HG02973 (cell line): ENCODE measurements around the gene FN3K.

ENCODE experiments used
- ATAC-seq: cut with Tn5 transposase; IDR thresholded peaks from one replicate; pipeline ENCODE4 v1.9.1; 2021; ENCODE audit warnings: moderate library complexity; ENCODE audit not compliant: unreplicated experiment

FN3K gene

DNA sequence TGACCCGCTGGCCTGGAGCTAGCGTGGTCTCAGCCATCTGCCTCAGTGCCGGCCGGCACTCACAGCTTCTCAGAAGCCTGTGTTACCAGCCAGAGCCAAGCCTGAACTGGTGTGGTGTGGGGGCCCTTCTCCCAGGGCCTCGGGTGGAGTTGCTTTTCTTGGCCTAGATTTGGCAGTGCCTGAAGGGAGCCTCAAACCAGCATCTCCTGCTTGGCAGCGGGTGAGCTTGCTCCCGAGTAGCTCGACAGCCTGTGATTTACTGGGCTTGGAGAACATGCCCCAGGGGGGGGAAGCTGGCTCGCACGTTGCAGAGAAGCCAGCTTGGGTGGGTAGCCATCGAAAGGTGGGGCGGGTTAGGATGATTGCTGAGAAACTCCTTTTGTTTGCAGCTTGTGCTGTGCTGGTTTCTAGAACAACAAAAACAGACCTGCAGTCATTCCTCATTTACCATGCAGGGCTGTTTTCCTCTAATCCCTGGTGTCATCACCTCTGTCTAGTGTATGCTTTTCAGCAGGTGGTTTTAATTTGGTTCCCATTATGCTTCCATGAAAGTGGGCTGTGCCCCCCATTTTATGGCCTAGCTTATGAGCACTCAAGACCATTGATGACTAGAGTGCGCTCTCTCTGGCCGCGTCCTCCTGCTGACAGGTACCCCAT lies 58.7 kb downstream of the FN3K start:
- ATAC-seq = no peak

DNA sequence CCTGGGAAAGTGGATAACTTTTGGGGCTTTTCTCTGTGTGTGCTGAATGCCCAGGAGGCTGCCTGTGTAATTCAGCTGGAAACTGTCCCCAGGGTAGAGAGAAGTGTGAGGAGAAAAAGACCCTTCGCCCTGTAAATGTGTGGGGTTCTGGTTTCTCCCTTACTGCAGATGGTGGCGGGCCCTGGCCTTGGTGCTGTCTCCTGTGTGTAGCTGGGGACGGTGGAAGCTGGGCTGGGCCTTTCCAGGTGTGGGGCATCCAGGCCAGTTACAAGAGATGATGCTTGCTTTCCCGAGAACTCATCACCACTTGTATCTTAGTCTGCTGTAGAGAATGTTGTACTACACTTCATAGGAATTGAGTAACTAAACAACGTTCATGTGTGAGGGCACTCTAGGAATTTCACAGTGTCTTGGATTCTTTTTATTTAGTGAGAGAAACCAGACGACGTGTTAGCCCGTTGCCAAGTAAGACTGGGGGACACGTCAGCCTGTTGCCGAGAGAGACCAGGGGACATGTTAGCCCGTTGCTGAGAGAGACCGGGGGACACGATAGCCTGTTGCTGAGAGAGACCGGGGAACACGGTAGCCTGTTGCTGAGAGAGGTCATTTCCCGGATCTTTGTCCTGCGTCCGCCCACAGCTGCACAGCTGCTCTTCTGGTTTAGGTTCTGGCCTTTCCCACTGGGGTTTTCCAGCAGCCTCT lies 59.5 kb downstream of the FN3K start:
- no peak for ATAC-seq

DNA sequence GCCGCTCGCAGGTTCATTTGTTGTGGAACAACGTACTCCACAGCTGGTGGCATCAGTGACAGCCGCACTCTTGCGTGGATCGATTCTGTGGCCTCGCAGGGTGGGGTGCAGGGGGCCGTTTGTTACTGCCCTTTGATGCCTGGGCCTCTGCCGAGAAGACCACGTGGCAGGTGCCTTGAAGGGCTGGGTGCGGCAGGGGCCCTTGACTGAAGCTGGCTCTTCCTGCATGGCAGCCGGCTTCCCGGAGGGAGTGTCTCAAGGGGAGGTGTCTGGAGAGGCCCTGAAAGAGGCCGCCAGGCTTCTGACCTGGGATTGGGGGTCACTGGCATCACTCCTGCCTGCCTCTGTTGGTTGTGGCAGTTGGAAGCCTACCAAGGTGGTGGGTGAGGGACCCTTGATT lies 60.2 kb downstream of the FN3K start:
- no peak for ATAC-seq

DNA sequence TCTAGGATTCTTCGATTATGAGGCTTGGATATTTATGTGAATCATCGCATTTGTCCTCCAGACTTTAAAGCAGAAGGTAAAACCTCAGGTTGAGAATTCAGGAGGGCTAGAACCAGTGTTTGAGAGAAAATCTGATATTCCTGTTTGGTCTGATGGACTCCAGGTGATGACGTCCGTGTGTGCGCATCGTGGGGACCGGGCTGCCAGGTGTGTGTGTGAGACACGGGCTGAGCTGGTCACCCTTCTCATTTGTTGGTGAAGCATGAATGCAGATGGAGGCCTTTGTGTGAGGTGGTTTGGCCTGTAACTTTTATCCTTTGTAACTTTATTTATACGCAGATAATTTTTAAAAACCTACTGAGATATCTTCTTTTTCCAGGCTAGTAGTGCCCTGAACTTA lies 61.6 kb downstream of the FN3K start:
- ATAC-seq = no peak

DNA sequence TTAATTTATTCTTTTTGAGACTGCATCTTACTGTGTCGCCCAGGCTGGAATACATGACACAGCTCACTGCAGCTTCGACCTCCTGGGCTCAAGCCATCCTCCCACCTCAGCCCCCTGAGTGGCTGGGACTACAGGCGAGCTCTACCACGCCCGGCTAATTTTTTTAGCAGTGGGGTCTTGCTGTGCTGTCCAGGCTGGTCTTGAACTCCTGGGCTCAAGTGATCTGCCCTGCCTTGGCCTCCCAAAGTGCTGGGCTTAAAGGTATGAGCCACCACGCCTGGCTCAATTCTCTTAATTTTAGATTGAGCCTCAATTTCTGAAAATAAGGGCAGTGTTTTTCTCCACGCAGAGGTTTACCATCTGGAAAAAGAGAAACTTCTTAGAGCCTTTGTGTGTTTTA lies 63.3 kb downstream of the FN3K start:
- no peak for ATAC-seq

DNA sequence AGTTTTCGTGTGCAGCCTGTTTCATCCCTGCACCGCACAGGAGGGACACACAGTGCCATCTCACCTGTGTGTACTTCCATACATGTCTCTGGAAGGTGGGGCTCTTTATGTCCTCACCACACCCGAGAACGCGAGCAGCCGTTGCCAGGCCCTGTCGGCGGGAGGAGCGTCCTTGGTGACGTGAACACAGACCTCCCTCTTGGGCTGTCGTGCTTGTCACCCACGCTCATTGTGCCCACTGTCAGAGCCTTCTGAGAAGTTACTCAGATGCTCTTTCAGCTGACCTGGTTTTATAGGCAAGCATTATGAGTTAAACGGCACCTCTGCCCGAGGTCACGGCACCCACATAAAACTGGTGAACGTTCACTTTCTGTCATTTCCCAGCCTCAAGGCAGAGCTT lies 64.2 kb downstream of the FN3K start:
- no peak for ATAC-seq
